ENCODE measurements around the gene PIK3R1. TPM values are rescaled to one million over a fixed set of nuclear protein-coding genes. Genes with fewer than 3 reads are reported as not detected.

PIK3R1 gene
- total and polyA plus RNA-seq, 4 donors = 6.8 to 222 (median 74.9) TPM

DNA sequence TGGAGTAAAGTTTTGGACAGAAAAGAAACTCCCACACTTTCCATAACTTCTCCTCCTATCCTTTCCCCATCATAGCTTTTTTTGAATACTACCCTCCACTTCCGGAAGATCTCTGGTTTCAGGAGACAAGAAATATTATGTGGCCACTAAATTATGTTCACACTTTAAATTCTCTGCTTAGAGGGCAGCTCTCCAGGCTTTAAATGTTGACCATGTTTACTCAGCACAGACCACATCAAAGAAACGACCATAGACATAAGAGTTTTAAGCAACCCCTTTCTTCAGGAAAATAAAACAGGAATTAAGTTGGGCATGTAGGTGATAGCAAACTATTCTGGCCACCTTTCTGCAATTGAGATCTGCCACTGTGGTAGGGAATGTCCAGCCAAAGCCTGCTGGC, 97.8 kb downstream of the PIK3R1 start:
- H3K27me3 ChIP-seq (ENCODE audit: control insufficient read depth in 3 of 3, insufficient read depth in 3 of 3, low read length in 2 of 3) = no peaks in the 10 kb centered on the region
- 38 to 68% methylated on average over 2 of the region's 2 CpGs for WGBS, 2 donors

DNA sequence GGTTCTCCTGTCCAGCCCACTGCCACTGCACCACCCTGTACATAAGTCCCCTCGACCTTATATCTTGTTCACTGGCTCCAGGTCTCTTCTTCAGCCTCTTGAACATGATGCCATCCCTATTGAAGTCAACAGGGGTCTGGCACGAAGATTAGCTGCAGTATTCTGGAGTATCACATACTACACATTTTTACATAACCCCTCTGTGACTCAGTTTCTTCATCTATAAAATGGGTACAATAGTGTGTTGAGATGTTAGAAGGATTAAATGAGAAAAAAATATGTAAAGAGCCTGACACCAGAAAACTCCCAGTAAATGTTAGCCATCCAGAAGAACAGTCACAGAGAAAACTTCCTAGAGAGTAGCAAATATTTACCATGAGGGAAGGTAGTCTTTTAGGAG, 98.9 kb downstream of the PIK3R1 start:
- ATAC-seq (ENCODE audit: insufficient read depth, low FRiP score) (no peak), DNase-seq (no peak)
- TF ChIP-seq, protein P1, sequence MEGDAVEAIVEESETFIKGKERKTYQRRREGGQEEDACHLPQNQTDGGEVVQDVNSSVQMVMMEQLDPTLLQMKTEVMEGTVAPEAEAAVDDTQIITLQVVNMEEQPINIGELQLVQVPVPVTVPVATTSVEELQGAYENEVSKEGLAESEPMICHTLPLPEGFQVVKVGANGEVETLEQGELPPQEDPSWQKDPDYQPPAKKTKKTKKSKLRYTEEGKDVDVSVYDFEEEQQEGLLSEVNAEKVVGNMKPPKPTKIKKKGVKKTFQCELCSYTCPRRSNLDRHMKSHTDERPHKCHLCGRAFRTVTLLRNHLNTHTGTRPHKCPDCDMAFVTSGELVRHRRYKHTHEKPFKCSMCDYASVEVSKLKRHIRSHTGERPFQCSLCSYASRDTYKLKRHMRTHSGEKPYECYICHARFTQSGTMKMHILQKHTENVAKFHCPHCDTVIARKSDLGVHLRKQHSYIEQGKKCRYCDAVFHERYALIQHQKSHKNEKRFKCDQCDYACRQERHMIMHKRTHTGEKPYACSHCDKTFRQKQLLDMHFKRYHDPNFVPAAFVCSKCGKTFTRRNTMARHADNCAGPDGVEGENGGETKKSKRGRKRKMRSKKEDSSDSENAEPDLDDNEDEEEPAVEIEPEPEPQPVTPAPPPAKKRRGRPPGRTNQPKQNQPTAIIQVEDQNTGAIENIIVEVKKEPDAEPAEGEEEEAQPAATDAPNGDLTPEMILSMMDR (IDR thresholded peaks at IDR 0.05; ENCODE audit: control extremely low read depth, extremely low read depth) = no peak
- no peak overlapping the region for H3K4me3 ChIP-seq
- H3K27ac ChIP-seq (ENCODE audit: low read depth in 1 of 2, low read length in 1 of 2) = no peak overlapping the region
- WGBS, 2 donors = 88 to 93% methylated on average over 2 of the region's 2 CpGs
- H3K9ac ChIP-seq (ENCODE audit: insufficient read depth in 1 of 2, low read length in 2 of 2) = no peak overlapping the region
- no peaks in the 10 kb centered on the region for H3K27me3 ChIP-seq (ENCODE audit: control insufficient read depth in 3 of 3, insufficient read depth in 3 of 3, low read length in 2 of 3)
- no peaks in the 10 kb centered on the region for H3K4me1 ChIP-seq (ENCODE audit: control insufficient read depth in 5 of 5, insufficient read depth in 5 of 5, low read length in 5 of 5)
- no peaks in the 10 kb centered on the region for H3K36me3 ChIP-seq (ENCODE audit: control insufficient read depth in 4 of 4, insufficient read depth in 4 of 4, low read length in 4 of 4)
- peaks cover 0 to 6% (median 0%) of the 10 kb centered on the region in 4 donors for H3K9me3 ChIP-seq (ENCODE audit: control insufficient read depth in 4 of 4, insufficient read depth in 3 of 4, low read length in 3 of 4)

More for the DNA sequence above, 97.8 kb downstream of the PIK3R1 start:
- H3K27ac ChIP-seq (ENCODE audit: low read depth in 1 of 2, low read length in 1 of 2) = no peak overlapping the region
- no peak overlapping the region for H3K4me3 ChIP-seq
- H3K36me3 ChIP-seq (ENCODE audit: control insufficient read depth in 4 of 4, insufficient read depth in 4 of 4, low read length in 4 of 4) = no peaks in the 10 kb centered on the region
- ATAC-seq (ENCODE audit: insufficient read depth, low FRiP score) = no peak
- no peaks in the 10 kb centered on the region for H3K4me1 ChIP-seq (ENCODE audit: control insufficient read depth in 5 of 5, insufficient read depth in 5 of 5, low read length in 5 of 5)
- no peak for DNase-seq
- no peak overlapping the region for H3K9ac ChIP-seq (ENCODE audit: insufficient read depth in 1 of 2, low read length in 2 of 2)
- peaks cover 0 to 6% (median 0%) of the 10 kb centered on the region in 4 donors for H3K9me3 ChIP-seq (ENCODE audit: control insufficient read depth in 4 of 4, insufficient read depth in 3 of 4, low read length in 3 of 4)
- TF ChIP-seq, protein P1 (IDR thresholded peaks at IDR 0.05; ENCODE audit: control extremely low read depth, extremely low read depth) = no peak

DNA sequence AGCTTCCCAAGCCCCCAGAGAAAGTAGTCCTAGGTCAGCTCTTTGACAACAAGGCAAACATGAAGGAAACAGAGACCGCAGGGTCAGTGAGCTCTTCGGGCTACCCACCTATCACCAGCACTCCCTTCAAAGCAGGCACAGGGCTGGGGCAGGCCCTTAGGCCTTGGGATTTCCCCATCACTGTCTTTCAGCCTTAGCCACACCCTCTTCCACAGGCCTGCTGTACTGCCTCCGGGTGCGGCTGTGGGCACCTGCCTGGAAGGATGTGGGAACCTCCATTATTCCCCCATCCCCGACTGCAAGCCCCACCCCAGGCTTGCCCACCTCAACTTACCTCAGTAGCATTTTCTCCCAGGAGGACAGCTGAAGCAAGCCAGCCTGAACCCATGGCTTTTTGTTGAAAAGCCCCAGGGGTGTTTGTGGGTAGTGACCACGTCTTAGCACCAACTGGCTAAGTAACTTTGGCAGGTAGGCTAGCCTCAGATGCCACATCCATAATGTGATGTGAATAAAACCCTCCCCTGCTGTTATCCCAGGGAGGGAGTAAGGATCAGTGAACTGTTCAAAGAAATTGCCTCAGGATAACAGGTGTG, 100.2 kb downstream of the PIK3R1 start:
- DNase-seq (no peak), ATAC-seq (ENCODE audit: insufficient read depth, low FRiP score) (no peak)
- Histone ChIP-seq H3K27ac (ENCODE audit: low read depth in 1 of 2, low read length in 1 of 2) (no peak overlapping the region), H3K4me3 (no peak overlapping the region), H3K4me1 (ENCODE audit: control insufficient read depth in 5 of 5, insufficient read depth in 5 of 5, low read length in 5 of 5) (peaks cover 0 to 6% (median 0%) of the 10 kb centered on the region in 5 donors), H3K27me3 (ENCODE audit: control insufficient read depth in 3 of 3, insufficient read depth in 3 of 3, low read length in 2 of 3) (no peaks in the 10 kb centered on the region), H3K36me3 (ENCODE audit: control insufficient read depth in 4 of 4, insufficient read depth in 4 of 4, low read length in 4 of 4) (no peaks in the 10 kb centered on the region), H3K9ac (ENCODE audit: insufficient read depth in 1 of 2, low read length in 2 of 2) (no peak overlapping the region), H3K9me3 (ENCODE audit: control insufficient read depth in 4 of 4, insufficient read depth in 3 of 4, low read length in 3 of 4) (peaks cover 0 to 6% (median 0%) of the 10 kb centered on the region in 4 donors)
- TF ChIP-seq, protein P1 (IDR thresholded peaks at IDR 0.05; ENCODE audit: control extremely low read depth, extremely low read depth) = no peak
- 65 to 76% methylated on average over 6 of the region's 6 CpGs for WGBS, 2 donors

DNA sequence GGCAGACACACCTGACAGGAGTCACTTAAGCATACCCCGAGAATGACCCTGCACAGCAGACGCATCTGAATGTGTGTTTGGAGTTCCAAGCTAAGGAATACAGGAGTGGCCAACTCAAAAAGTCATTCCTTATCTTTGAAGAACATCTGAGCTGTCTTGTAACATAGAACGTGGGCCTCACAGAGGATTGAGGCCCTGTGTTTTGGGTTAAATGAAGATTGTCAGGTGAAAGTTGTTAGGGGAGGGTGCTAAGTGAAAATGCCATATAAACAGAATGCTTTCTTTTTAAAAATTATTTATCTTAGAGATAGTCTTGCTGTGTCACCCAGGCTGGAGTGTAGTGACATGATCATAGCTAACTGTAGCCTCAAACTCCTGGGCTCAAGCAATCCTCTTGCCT, 100.9 kb downstream of the PIK3R1 start:
- Histone ChIP-seq H3K27me3 (ENCODE audit: control insufficient read depth in 3 of 3, insufficient read depth in 3 of 3, low read length in 2 of 3) (no peaks in the 10 kb centered on the region), H3K27ac (ENCODE audit: low read depth in 1 of 2, low read length in 1 of 2) (no peak overlapping the region), H3K4me1 (ENCODE audit: control insufficient read depth in 5 of 5, insufficient read depth in 5 of 5, low read length in 5 of 5) (peaks cover 0 to 6% (median 0%) of the 10 kb centered on the region in 5 donors), H3K4me3 (no peak overlapping the region), H3K9ac (ENCODE audit: insufficient read depth in 1 of 2, low read length in 2 of 2) (no peak overlapping the region), H3K36me3 (ENCODE audit: control insufficient read depth in 4 of 4, insufficient read depth in 4 of 4, low read length in 4 of 4) (no peaks in the 10 kb centered on the region), H3K9me3 (ENCODE audit: control insufficient read depth in 4 of 4, insufficient read depth in 3 of 4, low read length in 3 of 4) (peaks cover 0 to 6% (median 0%) of the 10 kb centered on the region in 4 donors)
- 86 to 93% methylated on average over 3 of the region's 3 CpGs for WGBS, 2 donors
- TF ChIP-seq, protein P1 (IDR thresholded peaks at IDR 0.05; ENCODE audit: control extremely low read depth, extremely low read depth) = no peak
- DNase-seq (no peak), ATAC-seq (ENCODE audit: insufficient read depth, low FRiP score) (no peak)

Data from lung (tissue), 12 donors.